B cell (primary cell): ENCODE measurements around the gene PRKCG. TPM values are rescaled to one million over a fixed set of nuclear protein-coding genes. Genes with fewer than 3 reads are reported as not detected.

Experiments
- ATAC-seq: fragments of 200-7000 bp; cut with Tn5 transposase; one replicate; pipeline ENCODE4 v1.10.0; 2021; ENCODE audit warnings: low read depth, mild to moderate bottlenecking, moderate number of reproducible peaks, moderate library complexity
- CTCF ChIA-PET: fragments of 350-600 bp; sonication (Branson Sonifier 250); formaldehyde crosslinking; loops from one replicate; lab custom pipeline; 2021; ENCODE audit warnings: antibody characterized with exemption, inconsistent platforms; lab: Charles Lee
- POLR2A ChIA-PET: fragments of 350-600 bp; sonication (Branson Sonifier 250); formaldehyde crosslinking; loops from one replicate; lab custom pipeline; 2021; ENCODE audit warnings: antibody characterized with exemption; lab: Charles Lee
- DNase-seq: peaks from one replicate; pipeline ENCODE4 v3.0.0; 2013
- H2AFZ ChIP-seq: 2 replicates; pipeline ENCODE4 v1.6.1; 2012; ENCODE audit warnings: mild to moderate bottlenecking, low read depth, low read length; ENCODE audit not compliant: insufficient read depth, poor library complexity, severe bottlenecking
- H3K27ac ChIP-seq, 2 donors: 1 replicate in 1 of 2; 2 replicates in 1 of 2; pipeline ENCODE4 v1.5.1; 2012 to 2013; ENCODE audit warnings: low read length in 2 of 2, mild to moderate bottlenecking in 2 of 2, moderate library complexity in 1 of 2
- H3K27me3 ChIP-seq, 4 experiments: fragments of 200-600 bp in 1 of 4; sonication (generic) in 1 of 4; replicated peaks in 1 of 4; 1 replicate in 2 of 4; 2 replicates in 2 of 4; pipeline versions ENCODE4 v1.6.1 to v1.7.0; 2013 to 2016; ENCODE audit warnings: low read length in 3 of 4, mild to moderate bottlenecking in 2 of 4, mixed read lengths in 1 of 4, moderate library complexity in 1 of 4; ENCODE audit not compliant: insufficient read depth in 4 of 4, control insufficient read depth in 3 of 4; ENCODE audit errors: control extremely low read depth in 1 of 4
- H3K36me3 ChIP-seq, 2 experiments: replicated peaks in 1 of 2; 1 replicate in 1 of 2; 2 replicates in 1 of 2; pipeline versions ENCODE4 v1.6.1 to v1.7.1; 2013; ENCODE audit warnings: low read length in 1 of 2; ENCODE audit not compliant: insufficient read depth in 2 of 2, control insufficient read depth in 1 of 2; ENCODE audit errors: control extremely low read depth in 1 of 2, extremely low read depth in 1 of 2
- H3K4me1 ChIP-seq, 2 donors: fragments of 200-600 bp in 1 of 2; sonication (generic) in 1 of 2; 1 replicate in 1 of 2; 2 replicates in 1 of 2; pipeline versions ENCODE4 v1.5.1 to v1.6.1; 2013 to 2017; ENCODE audit warnings: low read length in 2 of 2; ENCODE audit not compliant: control insufficient read depth in 2 of 2, insufficient read depth in 2 of 2
- H3K4me2 ChIP-seq: replicated peaks from 2 replicates; pipeline ENCODE3; 2012; ENCODE audit warnings: mild to moderate bottlenecking, low read depth, low read length; ENCODE audit not compliant: poor library complexity, severe bottlenecking
- H3K4me3 ChIP-seq, 5 experiments: fragments of 200-600 bp in 1 of 5; sonication (generic) in 1 of 5; 1 replicate in 3 of 5; 2 replicates in 2 of 5; pipeline versions ENCODE4 v1.5.1 to v1.7.0; 2011 to 2016; ENCODE audit warnings: low read length in 4 of 5, mild to moderate bottlenecking in 4 of 5, low read depth in 2 of 5, control low read depth in 1 of 5, moderate library complexity in 1 of 5; ENCODE audit not compliant: insufficient read depth in 1 of 5; ENCODE audit errors: control extremely low read depth in 1 of 5, extremely low read depth in 1 of 5
- H3K79me2 ChIP-seq: fragments of 200-600 bp; sonication (generic); one replicate; pipeline ENCODE4 v1.6.0; 2016; ENCODE audit warnings: low read length; ENCODE audit not compliant: control insufficient read depth, insufficient read depth
- H3K9ac ChIP-seq: fragments of 200-600 bp; sonication (generic); 2 replicates; pipeline ENCODE4 v1.6.1; 2017; ENCODE audit warnings: mild to moderate bottlenecking, low read length, moderate library complexity
- H3K9me3 ChIP-seq, 3 donors: one replicate each; pipeline versions ENCODE4 v1.6.1 to v1.7.1; 2013; ENCODE audit warnings: low read length in 2 of 3; ENCODE audit not compliant: control insufficient read depth in 2 of 3, insufficient read depth in 1 of 3; ENCODE audit errors: control extremely low read depth in 1 of 3
- H4K20me1 ChIP-seq: 2 replicates; pipeline ENCODE4 v1.6.0; 2012; ENCODE audit warnings: mild to moderate bottlenecking, low read length; ENCODE audit not compliant: insufficient read depth, control insufficient read depth, poor library complexity, severe bottlenecking
- H3K27ac Mint-ChIP-seq: one replicate; pipeline ENCODE4 v1.8.0; 2021; ENCODE audit warnings: mixed read lengths
- H3K27me3 Mint-ChIP-seq: one replicate; pipeline ENCODE4 v1.8.0; 2021; ENCODE audit warnings: mixed read lengths
- H3K4me1 Mint-ChIP-seq: one replicate; pipeline ENCODE4 v1.8.0; 2021; ENCODE audit warnings: mixed read lengths
- H3K4me3 Mint-ChIP-seq: one replicate; pipeline ENCODE4 v1.8.0; 2021; ENCODE audit warnings: mixed read lengths
- H3K9me3 Mint-ChIP-seq: one replicate; pipeline ENCODE4 v1.8.0; 2022; ENCODE audit warnings: mixed read lengths; ENCODE audit not compliant: insufficient read depth
- CTCF ChIP-seq: fragments of 200-600 bp; IDR thresholded peaks from one replicate; pipeline ENCODE4 v1.8.0; 2022; ENCODE audit warnings: antibody characterized with exemption, mild to moderate bottlenecking
- EZH2 ChIP-seq: IDR thresholded peaks from 2 replicates; pipeline ENCODE4 v1.6.1; 2012; ENCODE audit warnings: borderline replicate concordance, low read depth, mild to moderate bottlenecking, moderate library complexity, low read length; ENCODE audit not compliant: insufficient read depth, poor library complexity, severe bottlenecking
- WGBS: methylation state at CpG from one replicate; pipeline ENCODE4 v1.1.5; 2013; ENCODE audit warnings: missing lambda C conversion rate; ENCODE audit not compliant: insufficient coverage; 5-methylcytosine and 5-hydroxymethylcytosine counted together
- intact Hi-C: fragments of 100-400 bp; cut with micrococcal nuclease; formaldehyde crosslinking; loops from one replicate; pipeline ENCODE4 v1.10.0; 2022
- polyA plus RNA-seq: library from polyadenylated mRNA; depleted of rRNA; stranded (reverse); fragments of >200 nt; gene quantifications from 2 replicates; pipeline ENCODE4 v1.2.3, GENCODE V29; 2012
- total RNA-seq, 2 donors: library from RNA; stranded (reverse); fragments of 120-200 nt in 1 of 2; gene quantifications; 1 replicate in 1 of 2; 2 replicates in 1 of 2; pipeline versions ENCODE4 v1.2.3 to v1.2.4, GENCODE V29; 2013 to 2022

PRKCG gene
- total and polyA plus RNA-seq, 2 donors (not counting 1 experiment from before 2014, with no cell fraction given) = 0.31 TPM; not detected in 1

GRCh38 chr19:53865918-53866864 lies 15.8 kb upstream of the PRKCG start:
- peak overlapping the region; percentile 97 for H3K4me2 ChIP-seq
- H3K27ac ChIP-seq = peak overlapping the region; percentile 97 to 99
- peak overlapping the region; percentile 77 for H2AFZ ChIP-seq

More at GRCh38 chr19:53865918-53866864, 15.8 kb upstream of the PRKCG start:
- Histone ChIP-seq H3K9me3 (peaks cover 0 to 16% (median 2%) of the 10 kb centered on the region in 3 donors), H4K20me1 (peaks cover 24% of the 10 kb centered on the region), H3K27me3 (no peaks in the 10 kb centered on the region), H3K4me1 (peaks cover 26 to 47% of the 10 kb centered on the region in 2 donors), H3K9ac (peak overlapping the region; percentile 82), H3K4me3 (peak overlapping the region; percentile 30 to 62 (median 51)), H3K79me2 (peaks cover 16% of the 10 kb centered on the region), H3K36me3 (no peaks in the 10 kb centered on the region)
- intact Hi-C loops = loop anchor here (1.0 to 5.0 kb wide), 6 partner anchors 24 to 1694 kb away; partner anchors contain the start of genes KMT5C, LENG9, PRPF31 and TFPT
- DNase-seq = peak; percentile 85
- ChIA-PET CTCF (interaction anchor here (0.8 to 1.2 kb wide), 3 partner anchors 16 to 23 kb away, joined by 3 to 5 read pairs (median 3); partner anchors contain the start of gene PRKCG), POLR2A (interaction anchor here (0.8 kb wide), 1 partner anchor 271 kb away, joined by 3 read pairs; the partner anchor contains the start of gene CNOT3)
- Mint-ChIP-seq H3K9me3 (no peaks in the 10 kb centered on the region), H3K27me3 (no peaks in the 10 kb centered on the region), H3K27ac (peak overlapping the region; percentile 99), H3K4me1 (peaks cover 33% of the 10 kb centered on the region), H3K4me3 (peak overlapping the region; percentile 92)
- 12% methylated on average over 48 of the region's 50 CpGs for WGBS
- ATAC-seq = peak; percentile 15
- no peak for TF ChIP-seq EZH2
- TF ChIP-seq CTCF = no peak
